Raji (cell line): Measurements from ENCODE around the gene PORCN.

Source experiments
- POLR2A ChIP-seq: IDR thresholded peaks from 2 replicates; pipeline ENCODE4 v1.6.1; 2011; ENCODE audit warnings: low read depth, low read length, control low read depth; ENCODE audit not compliant: insufficient read depth

PORCN gene

DNA sequence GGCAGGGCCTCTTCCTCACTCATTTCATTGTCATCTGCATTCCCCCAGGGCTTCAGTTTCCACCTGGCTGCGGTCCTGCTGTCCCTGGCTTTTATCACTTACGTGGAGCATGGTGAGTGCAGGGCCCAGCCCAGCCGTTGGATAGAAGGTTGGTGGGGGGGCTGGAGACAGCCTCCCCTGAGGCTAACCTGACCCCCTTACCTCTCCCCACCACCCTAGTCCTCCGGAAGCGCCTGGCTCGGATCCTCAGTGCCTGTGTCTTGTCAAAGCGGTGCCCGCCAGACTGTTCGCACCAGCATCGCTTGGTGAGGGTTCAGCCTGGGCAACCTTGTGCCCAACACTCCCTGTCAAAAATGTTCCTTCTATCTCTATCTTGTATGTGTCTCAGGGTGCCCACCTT is 7.0 kb downstream of the PORCN start:
- TF ChIP-seq POLR2A = no peak

DNA sequence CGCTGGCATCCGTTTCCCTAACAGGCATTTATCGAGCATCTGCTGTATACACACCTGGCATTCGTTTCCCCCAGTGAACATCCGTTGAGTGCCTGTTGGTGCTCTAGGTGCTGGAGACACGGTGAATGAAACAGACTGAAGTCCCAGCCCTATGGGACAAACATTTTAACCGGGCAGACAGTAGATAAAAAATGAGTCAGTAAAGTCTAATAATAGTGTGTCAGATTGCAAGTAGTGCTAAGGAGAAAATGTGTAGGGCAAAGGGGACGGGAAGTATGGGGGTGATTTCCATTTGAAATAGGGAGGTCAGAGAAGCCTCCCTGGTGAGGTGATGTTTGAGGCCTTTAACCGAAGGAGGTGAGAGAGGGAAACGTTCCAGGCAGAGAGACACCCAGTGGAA is 7.5 kb downstream of the PORCN start:
- no peak for TF ChIP-seq POLR2A

DNA sequence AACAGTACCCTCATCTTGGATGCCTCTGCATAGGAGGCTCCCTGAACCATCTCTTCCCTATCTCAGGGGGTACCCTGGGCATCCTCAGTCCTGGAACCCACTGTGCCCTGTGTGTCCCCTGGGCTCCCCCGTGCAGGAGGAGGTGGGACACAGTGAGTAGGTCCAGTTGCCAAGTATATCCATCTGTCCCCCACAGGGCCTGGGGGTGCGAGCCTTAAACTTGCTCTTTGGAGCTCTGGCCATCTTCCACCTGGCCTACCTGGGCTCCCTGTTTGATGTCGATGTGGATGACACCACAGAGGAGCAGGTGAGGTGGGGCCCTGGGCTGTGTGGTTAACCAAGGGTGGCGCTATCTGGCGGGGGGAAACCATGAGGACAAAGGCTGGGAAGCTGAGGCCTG is 8.2 kb downstream of the PORCN start:
- no peak for TF ChIP-seq POLR2A

DNA sequence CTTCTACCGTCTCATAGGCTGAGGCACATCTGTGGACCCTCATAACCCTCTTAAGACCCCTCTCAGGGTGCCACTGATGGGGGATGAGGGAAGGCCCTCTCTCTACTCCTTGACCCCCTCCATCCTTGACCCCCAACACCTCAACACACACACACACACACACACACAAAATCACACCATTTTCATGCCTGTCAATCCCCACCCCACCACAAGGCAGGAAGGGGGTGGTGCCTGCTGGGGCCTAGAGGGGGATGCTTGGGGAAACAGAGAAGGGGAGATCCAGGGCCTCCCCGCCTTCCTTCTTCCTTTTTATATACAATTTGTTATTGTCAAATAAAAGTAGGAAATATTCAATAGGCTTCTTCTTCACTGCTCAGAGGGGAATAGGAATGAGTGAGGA is 11.7 kb downstream of the PORCN start:
- TF ChIP-seq POLR2A = no peak

DNA sequence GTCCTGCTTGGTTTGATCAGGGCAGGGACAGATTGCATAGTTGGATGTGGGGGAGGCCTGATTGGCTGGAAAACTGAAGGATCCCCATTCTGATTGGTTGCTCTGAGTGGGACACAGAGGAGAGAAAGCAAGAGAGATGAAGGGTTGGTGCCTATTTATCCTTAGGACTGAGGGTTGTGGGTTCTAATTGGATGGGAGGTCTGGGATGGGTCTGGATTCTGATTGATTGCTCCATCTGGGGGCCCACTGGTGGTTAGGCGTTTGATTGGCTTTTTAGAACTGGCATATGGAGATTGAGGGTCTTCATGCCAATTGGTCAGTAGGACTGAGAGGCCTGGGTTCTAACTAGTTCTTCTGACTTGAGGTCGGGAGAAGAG is 12.2 kb downstream of the PORCN start:
- no peak for TF ChIP-seq POLR2A

DNA sequence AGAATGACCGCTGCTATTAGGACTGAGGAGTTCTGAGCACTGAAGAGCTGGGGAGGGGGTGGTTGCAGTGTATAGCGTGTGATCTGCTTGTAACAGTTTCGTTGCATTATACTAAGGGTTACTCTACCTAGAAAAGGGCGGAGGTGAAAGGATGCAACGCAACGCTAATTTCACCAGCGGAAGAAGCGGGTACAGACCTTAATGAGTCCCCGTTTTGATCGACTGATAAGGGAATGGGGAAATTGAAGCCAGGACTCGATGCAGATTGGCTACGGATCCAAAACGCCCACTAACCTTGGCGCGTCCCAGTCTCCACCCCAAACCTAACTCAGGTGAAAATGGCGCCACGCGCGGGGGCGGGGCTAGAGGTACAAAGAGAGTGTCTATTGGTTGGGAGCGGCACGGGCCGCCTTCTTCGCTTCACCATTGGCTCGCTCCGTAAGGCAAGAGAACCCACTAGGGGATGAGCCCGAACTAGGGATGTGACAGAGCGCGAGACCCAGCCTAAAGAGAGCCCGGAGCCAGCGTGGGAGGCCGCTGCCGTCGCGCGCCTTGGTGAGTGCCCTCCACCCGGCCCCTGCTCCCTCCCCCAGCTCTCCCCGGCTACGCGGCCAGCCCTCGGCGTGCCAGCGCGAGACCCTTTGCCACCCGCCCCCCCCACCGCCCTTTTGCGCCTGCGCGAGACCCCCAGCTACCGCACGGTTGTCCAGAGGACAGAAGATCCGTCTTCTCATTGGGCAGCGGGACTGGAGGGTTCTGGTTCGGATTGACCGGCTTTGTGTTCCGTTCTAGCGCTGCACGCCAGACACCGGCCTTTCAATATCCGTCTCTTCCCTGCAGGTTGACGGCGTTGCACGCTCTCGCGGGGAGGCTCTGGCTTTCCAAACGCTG is 12.8 kb downstream of the PORCN start, which contains the start of gene EBP:
Gene EBP, plus strand, starts transcription at position 456 of the 891 bp plus-strand sequence. CDS start 1,964 bp downstream, outside the sequence.
- TF ChIP-seq POLR2A = peak; percentile 82

DNA sequence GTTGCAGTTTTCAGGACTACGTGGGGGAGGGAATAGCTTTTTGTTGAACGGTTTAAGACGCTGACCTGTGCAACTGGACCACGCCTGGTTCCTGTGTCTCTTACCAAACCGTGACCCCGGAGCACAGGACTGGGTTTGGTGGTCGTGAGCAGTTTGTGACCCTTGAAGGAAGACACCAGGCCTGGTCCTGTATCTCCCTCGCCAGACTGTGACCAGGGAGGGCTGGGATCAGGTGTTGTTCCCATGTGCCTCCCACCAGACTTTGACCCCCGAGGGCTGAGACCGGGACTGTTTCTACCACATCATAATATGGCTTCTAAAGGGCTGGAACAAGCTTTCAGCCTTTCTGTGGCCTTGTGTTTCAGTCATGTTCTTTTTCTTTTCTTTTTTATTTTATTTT is 13.5 kb downstream of the PORCN start:
- no peak for TF ChIP-seq POLR2A

DNA sequence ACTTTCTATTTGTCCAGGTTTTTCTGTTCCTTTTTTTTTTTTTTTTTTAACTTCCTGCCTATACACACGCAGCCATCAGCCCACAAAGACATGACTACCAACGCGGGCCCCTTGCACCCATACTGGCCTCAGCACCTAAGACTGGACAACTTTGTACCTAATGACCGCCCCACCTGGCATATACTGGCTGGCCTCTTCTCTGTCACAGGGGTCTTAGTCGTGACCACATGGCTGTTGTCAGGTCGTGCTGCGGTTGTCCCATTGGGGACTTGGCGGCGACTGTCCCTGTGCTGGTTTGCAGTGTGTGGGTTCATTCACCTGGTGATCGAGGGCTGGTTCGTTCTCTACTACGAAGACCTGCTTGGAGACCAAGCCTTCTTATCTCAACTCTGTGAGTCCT is 14.9 kb downstream of the PORCN start:
- TF ChIP-seq POLR2A = no peak

DNA sequence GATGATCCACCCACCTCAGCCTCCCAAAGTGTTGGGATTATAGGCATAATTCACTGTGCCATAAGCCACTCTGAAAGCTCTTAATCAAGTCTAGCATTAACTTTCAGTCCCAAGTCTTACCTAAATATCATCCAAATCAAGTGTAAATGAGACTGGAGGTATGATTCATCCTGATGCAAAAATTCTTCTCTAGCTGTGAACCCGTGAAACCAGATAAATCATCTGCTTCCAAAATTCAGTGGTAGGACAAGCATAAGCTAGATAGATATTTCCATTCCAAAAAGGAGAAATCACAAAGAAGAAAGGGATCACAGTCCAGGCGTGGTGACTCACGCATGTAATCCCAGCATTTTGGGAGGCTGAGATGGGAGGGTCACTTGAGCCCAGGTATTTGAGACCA is 21.9 kb downstream of the PORCN start:
- no peak for TF ChIP-seq POLR2A

DNA sequence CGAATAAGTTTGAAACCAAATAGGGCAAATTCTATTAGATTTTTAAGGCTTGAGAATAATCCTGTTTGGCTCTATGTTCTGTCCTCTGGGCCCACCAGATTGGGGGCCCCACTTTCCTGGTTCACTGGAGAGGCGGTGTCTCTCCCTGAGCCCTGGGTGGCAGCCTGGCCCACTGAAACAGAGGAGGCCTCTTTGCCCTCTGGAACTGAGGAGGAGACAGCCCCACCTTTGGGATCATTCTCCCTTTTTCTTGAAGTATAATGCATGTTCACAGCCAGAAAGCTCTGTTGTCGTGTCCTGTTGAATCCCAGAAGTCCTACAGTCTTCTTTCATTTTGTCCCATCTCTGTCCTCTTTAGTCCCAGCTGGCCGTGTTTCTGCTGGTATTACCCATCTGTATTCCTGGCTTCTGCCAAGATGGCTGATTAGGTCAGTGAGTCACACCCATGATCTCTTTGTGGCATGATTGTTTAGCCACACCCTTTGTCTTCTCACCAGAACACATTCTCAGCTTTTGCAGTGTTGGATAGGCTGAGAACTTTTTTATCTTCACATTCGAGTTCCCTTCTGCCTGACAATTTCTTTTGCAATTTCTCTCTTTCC is 22.7 kb downstream of the PORCN start:
- TF ChIP-seq POLR2A = no peak

DNA sequence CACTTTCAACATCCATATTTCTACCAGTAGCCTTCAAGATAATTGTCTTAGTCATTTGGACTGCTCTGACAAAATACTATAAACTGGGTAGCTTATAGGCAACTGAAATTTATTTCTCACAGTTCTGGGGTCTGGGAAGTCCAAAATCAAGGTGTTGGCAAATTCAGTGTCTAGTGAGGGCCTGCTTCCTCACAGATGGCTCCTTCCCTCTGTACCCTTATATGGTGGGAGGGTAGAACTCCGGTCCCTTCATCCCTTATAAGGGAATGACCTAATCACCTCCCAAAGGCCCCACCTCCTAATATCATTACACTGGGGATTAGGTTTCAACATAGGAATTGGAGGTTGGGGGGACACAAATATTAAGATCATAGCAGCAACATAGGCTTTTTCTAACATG is 23.4 kb downstream of the PORCN start:
- no peak for TF ChIP-seq POLR2A

DNA sequence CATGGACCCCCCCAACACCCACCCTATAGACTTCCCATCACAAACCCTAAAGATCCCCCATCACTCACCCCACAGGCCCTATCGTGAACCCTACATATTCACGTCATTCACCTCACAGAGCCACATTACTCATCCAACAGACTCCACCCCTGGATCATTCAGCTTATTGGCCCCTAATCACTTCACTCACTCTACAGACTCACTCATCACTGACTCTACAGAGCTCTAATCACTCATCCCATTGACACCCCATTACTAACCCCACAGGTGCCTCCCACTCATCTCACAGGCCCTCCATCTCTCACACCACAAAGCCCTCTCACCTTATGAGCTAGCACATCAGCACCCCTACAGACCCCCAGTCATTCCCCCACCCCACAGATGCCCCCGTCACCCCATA is 24.4 kb downstream of the PORCN start:
- TF ChIP-seq POLR2A = no peak

DNA sequence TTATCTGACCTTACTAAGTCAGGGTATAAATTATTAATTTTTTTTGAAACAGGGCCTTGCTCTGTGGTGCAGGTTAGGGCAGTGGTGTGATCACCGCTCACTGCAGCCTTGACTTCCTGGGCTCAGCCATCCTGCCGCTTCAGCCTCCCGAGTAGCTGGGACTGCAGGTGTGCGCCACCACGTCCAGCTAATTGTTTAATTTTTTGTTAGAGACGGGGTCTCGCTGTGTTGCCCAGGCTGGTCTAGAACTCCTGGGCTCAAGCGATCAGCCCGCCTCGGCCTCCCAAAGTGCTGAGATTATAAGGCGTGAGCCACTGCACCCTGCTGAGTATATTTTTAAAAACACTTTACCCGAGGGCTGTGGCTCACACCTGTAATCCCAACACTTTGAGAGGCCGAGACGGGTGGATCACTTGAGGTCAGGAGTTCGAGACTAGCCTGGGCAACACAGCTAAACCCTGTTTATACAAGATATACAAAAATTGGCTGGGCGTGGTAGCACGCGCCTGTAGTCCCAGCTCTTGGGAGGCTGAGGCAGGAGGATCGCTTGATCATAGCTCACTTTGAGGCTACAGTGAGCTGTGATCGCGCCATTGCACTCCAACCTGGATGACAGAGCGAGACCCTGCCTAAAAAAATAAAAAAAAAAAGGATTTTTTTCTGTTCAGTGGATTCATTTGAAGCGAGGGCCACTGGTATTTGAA is 30.0 kb downstream of the PORCN start:
- no peak for TF ChIP-seq POLR2A

DNA sequence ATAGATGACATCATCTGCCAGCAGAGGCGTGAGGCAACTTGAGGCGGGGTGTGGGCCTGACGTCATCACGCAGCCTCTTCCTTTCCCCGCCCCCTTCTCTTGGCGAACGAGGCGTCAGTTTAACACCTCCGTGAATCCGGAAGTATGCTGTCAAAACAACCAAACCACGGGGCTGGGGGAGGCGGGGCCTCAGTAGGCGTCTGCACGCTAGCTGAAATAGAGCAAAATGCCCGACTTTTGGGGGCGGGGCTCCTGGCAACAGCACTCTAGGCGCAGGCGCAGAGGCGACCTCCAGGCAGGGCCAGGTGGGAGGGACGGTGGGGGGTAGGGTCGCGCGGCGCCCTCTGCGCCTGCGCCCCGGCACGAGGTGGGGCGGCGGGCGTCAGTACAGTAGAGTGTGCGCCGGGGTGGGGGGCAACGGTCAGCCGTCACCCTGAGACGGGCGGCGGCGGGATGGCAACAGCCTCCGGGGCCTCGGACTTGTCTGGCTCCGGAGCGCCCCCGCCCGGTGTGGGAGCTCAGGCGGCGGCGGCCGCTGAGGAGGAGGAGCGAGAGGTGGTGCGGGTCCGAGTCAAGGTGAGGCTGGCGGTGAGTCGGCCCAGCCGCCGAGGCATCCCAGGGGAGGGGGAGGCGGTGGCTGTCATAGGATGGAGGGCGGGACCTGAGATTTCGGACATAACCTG is 30.7 kb downstream of the PORCN start, which contains the start of gene TBC1D25:
Gene TBC1D25, plus strand, starts transcription at position 370 of the 683 bp plus-strand sequence. Its CDS starts 84 bp downstream, at position 454.
- no peak for TF ChIP-seq POLR2A

DNA sequence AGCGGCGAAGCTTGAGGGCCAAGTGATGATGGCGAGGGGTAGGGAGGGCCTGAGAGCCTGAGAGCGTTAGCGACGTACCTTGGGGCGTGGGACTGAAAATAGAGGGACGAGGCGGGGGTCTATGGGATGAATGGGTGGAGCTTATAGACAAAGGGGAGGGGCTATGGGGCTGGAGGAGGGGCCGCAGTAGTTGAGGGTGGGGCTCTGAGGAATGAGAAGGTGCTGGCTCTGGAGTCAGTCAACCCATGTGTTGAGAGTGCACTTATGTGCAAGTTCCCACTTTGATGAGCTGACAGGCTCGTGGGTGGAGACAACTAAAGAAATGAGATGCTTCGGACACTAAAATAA is 31.2 kb downstream of the PORCN start:
- TF ChIP-seq POLR2A = peak; percentile 49; the same call in 1 of the 2 replicates

DNA sequence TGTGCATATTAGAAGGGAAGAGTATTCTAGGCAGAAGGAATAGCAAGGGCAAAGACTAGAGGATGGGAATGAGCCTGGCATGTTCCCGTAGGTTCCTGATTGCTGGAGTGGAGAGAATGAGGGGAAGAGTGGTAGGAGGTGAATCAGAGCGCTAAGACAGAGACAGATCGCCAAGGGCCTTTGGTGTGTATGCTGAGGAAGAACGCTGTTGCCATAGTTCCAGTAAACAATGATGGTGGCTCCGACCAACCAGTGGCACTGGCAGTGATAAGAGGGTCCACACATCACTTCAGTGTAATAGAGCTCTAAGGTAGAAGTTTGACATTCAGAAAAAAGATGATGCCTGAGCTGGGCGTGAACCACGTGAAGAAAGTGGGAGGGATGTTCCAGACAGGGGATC is 31.7 kb downstream of the PORCN start:
- no peak for TF ChIP-seq POLR2A
